GM12874 (cell line): ENCODE data around the gene PARD3.
A peak's percentile ranks its signal among the peaks of the same experiment; 100 is the strongest.

Source experiments
- CTCF ChIP-seq: IDR thresholded peaks from 2 replicates; pipeline ENCODE4 v1.5.1; 2011; ENCODE audit warnings: low read depth, mild to moderate bottlenecking, control low read depth, low read length, moderate library complexity; ENCODE audit not compliant: insufficient read depth

The PARD3 gene

GRCh38 chr10:34664706-34665105 lies 150.4 kb downstream of the PARD3 start:
- TF ChIP-seq CTCF: no peak

DNA sequence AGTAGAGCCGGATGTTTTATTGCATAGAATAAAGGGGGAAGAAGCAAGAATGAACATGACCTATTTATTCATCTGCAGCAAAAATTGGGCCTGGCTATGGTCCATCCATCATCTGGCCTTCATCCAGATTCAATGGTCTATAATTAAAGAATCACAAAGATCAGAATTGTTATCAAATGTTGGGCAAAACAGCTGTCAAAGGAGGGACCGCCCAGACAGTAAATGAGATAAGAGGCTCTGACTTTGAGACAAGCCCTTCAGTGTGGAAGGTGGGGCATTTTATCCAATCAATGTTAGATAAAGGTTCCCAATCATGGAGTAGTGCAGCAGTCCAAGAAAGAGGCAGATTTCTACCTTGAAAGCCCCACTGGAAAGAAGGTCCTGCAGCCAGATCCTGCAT lies 153.5 kb downstream of the PARD3 start:
- no peak for TF ChIP-seq CTCF

GRCh38 chr10:34658934-34659333 lies 156.2 kb downstream of the PARD3 start:
- TF ChIP-seq CTCF: no peak

GRCh38 chr10:34656661-34657060 lies 158.4 kb downstream of the PARD3 start:
- TF ChIP-seq CTCF: no peak

GRCh38 chr10:34655286-34656170 lies 159.6 kb downstream of the PARD3 start:
- TF ChIP-seq CTCF: peak; percentile 70

- TF ChIP-seq CTCF: no peak
Observed at GRCh38 chr10:34654211-34654610, 160.9 kb downstream of the PARD3 start.

DNA sequence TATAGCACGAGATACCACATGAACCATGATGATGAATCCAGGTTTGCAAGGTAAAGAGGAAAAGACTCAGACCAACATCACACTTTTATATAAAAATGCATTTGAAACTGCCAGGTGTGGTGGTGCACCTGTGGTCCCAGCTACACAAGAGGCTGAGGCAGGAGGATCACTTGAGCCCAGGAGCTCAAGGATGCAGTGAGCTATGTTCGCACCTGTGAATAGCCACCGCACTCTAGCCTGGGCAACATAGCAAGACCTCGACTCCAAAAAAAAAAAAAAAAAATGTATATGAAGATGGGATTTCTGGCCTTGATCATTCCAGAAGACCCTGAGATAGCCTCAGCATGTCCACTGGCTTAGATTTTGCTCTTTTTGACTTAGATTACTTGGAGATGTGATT lies 161.6 kb downstream of the PARD3 start:
- TF ChIP-seq CTCF: no peak
